Measurements from ENCODE around the gene NRP2. TPM values are rescaled to one million over a fixed set of nuclear protein-coding genes. Genes with fewer than 3 reads are reported as not detected.
A peak's percentile ranks its signal among the peaks of the same experiment; 100 is the strongest.

NRP2 gene
- total and polyA plus RNA-seq, 2 donors (not counting 1 experiment from before 2014, with no cell fraction given), result 16.6 to 28.7 TPM

DNA sequence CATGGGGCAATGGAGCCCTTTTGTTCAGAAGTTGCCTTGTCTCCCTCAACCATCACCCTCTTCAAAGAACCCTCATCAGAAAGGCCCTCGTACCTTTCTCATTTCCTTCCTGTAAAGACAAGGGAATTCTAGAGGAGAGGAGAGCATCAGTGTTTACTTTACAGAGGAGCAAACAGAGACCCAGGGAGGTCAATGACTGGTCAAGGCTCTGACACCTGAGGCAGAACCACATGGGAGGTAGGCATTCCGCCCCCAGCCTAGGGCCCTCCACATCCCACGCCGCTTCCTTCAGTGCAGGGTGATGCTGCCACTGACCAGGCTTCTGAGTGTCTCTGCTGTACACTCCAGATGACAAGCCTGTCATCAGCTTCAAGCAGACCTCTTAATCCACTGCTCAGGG is 104.7 kb downstream of the NRP2 start:
- no peaks in the 10 kb centered on the region for H3K9me3 ChIP-seq (ENCODE audit: control insufficient read depth, insufficient read depth, low read depth, low read length)
- no peak overlapping the region for H3K27ac ChIP-seq (ENCODE audit: insufficient read depth, low read length)
- no peak for DNase-seq (ENCODE audit: low read depth in 2 of 2)
- no peak for TF ChIP-seq EZH2 (IDR thresholded peaks at IDR 0.05; ENCODE audit: low read length, missing control alignments)
- TF ChIP-seq, protein P1, sequence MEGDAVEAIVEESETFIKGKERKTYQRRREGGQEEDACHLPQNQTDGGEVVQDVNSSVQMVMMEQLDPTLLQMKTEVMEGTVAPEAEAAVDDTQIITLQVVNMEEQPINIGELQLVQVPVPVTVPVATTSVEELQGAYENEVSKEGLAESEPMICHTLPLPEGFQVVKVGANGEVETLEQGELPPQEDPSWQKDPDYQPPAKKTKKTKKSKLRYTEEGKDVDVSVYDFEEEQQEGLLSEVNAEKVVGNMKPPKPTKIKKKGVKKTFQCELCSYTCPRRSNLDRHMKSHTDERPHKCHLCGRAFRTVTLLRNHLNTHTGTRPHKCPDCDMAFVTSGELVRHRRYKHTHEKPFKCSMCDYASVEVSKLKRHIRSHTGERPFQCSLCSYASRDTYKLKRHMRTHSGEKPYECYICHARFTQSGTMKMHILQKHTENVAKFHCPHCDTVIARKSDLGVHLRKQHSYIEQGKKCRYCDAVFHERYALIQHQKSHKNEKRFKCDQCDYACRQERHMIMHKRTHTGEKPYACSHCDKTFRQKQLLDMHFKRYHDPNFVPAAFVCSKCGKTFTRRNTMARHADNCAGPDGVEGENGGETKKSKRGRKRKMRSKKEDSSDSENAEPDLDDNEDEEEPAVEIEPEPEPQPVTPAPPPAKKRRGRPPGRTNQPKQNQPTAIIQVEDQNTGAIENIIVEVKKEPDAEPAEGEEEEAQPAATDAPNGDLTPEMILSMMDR (conservative IDR thresholded peaks at IDR 0.05 in 1 of 2, IDR thresholded peaks at IDR 0.05 in 1 of 2; ENCODE audit: low read depth in 1 of 2, low read length in 2 of 2), result no peak
- H3K27me3 ChIP-seq (ENCODE audit: control insufficient read depth, insufficient read depth, low read length), result no peaks in the 10 kb centered on the region
- H3K79me2 ChIP-seq (ENCODE audit: control insufficient read depth, insufficient read depth, low read length), result no peaks in the 10 kb centered on the region
- no peak overlapping the region for H2AFZ ChIP-seq (ENCODE audit: low read length)
- no peak overlapping the region for H3K4me2 ChIP-seq (ENCODE audit: extremely low read depth, insufficient read depth, low read length)
- H3K9ac ChIP-seq (ENCODE audit: insufficient read depth, low read length), result no peak overlapping the region
- H4K20me1 ChIP-seq (ENCODE audit: control insufficient read depth, extremely low read depth, insufficient read depth, low read length), result no peaks in the 10 kb centered on the region
- H3K36me3 ChIP-seq (ENCODE audit: control insufficient read depth, insufficient read depth, low read length), result no peaks in the 10 kb centered on the region
- no peak overlapping the region for H3K4me3 ChIP-seq (replicated peaks in 1 of 4; ENCODE audit: control extremely low read depth in 1 of 4, insufficient read depth in 1 of 4, low read depth in 3 of 4, low read length in 4 of 4)
- H3K4me1 ChIP-seq (ENCODE audit: control insufficient read depth, extremely low read depth, insufficient read depth, low read length), result no peaks in the 10 kb centered on the region

DNA sequence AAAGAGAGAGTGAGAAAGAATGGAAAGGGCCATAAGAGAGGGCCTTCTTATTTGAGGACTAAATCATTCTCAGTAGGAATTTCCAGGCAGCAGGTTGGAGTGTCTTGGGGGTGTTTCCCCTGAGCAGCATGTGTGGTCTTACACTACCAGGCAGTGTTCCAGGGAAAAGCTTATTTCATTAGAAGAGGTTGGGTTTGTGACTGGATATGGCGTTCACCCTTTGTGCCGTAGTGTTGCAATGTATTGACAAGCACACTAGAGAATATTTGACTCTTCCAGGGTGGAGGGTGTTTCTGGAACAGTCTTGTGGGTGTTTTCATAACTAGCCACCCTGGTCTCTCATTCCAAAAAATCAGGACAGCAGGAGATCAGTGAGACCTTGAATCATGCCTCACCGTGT is 105.5 kb downstream of the NRP2 start:
- DNase-seq (ENCODE audit: low read depth in 2 of 2), result peak in 1 of 2 donors; percentile 76
- Histone ChIP-seq H3K9ac (ENCODE audit: insufficient read depth, low read length) (no peak overlapping the region), H3K4me2 (ENCODE audit: extremely low read depth, insufficient read depth, low read length) (no peak overlapping the region), H3K79me2 (ENCODE audit: control insufficient read depth, insufficient read depth, low read length) (no peaks in the 10 kb centered on the region), H3K4me1 (ENCODE audit: control insufficient read depth, extremely low read depth, insufficient read depth, low read length) (no peaks in the 10 kb centered on the region), H3K36me3 (ENCODE audit: control insufficient read depth, insufficient read depth, low read length) (no peaks in the 10 kb centered on the region), H4K20me1 (ENCODE audit: control insufficient read depth, extremely low read depth, insufficient read depth, low read length) (no peaks in the 10 kb centered on the region), H3K27ac (ENCODE audit: insufficient read depth, low read length) (no peak overlapping the region), H3K9me3 (ENCODE audit: control insufficient read depth, insufficient read depth, low read depth, low read length) (no peaks in the 10 kb centered on the region), H3K27me3 (ENCODE audit: control insufficient read depth, insufficient read depth, low read length) (no peaks in the 10 kb centered on the region), H2AFZ (ENCODE audit: low read length) (no peak overlapping the region), H3K4me3 (replicated peaks in 1 of 4; ENCODE audit: control extremely low read depth in 1 of 4, insufficient read depth in 1 of 4, low read depth in 3 of 4, low read length in 4 of 4) (no peak overlapping the region)
- no peak for TF ChIP-seq EZH2 (IDR thresholded peaks at IDR 0.05; ENCODE audit: low read length, missing control alignments)
- TF ChIP-seq, protein P1 (conservative IDR thresholded peaks at IDR 0.05 in 1 of 2, IDR thresholded peaks at IDR 0.05 in 1 of 2; ENCODE audit: low read depth in 1 of 2, low read length in 2 of 2), result no peak

DNA sequence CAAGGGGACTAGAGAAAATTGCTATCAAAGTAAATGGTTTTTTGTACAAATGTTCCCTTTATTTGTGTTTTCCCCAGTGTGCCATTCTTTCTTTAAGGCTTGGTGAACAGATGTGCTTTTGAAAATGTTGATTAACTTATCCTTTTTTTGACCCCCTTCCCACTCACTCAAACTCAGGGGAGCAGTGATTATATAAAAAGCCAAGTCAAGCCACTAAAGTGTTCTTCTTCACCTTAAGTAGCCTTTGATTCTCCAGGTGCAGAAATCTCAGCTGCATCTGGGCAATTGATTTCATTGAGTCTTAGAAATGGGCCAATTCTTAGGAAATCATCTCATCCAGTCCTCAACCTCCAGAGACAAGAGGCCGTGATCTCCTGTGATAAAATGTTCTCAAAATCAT is 107.6 kb downstream of the NRP2 start:
- H3K79me2 ChIP-seq (ENCODE audit: control insufficient read depth, insufficient read depth, low read length), result no peaks in the 10 kb centered on the region
- H3K27ac ChIP-seq (ENCODE audit: insufficient read depth, low read length), result no peak overlapping the region
- H2AFZ ChIP-seq (ENCODE audit: low read length), result no peak overlapping the region
- H3K4me3 ChIP-seq (replicated peaks in 1 of 4; ENCODE audit: control extremely low read depth in 1 of 4, insufficient read depth in 1 of 4, low read depth in 3 of 4, low read length in 4 of 4), result no peak overlapping the region
- H3K9me3 ChIP-seq (ENCODE audit: control insufficient read depth, insufficient read depth, low read depth, low read length), result no peaks in the 10 kb centered on the region
- no peaks in the 10 kb centered on the region for H4K20me1 ChIP-seq (ENCODE audit: control insufficient read depth, extremely low read depth, insufficient read depth, low read length)
- H3K36me3 ChIP-seq (ENCODE audit: control insufficient read depth, insufficient read depth, low read length), result no peaks in the 10 kb centered on the region
- H3K9ac ChIP-seq (ENCODE audit: insufficient read depth, low read length), result no peak overlapping the region
- H3K4me2 ChIP-seq (ENCODE audit: extremely low read depth, insufficient read depth, low read length), result no peak overlapping the region
- no peaks in the 10 kb centered on the region for H3K4me1 ChIP-seq (ENCODE audit: control insufficient read depth, extremely low read depth, insufficient read depth, low read length)
- H3K27me3 ChIP-seq (ENCODE audit: control insufficient read depth, insufficient read depth, low read length), result no peaks in the 10 kb centered on the region
- TF ChIP-seq EZH2 (IDR thresholded peaks at IDR 0.05; ENCODE audit: low read length, missing control alignments), result no peak
- TF ChIP-seq, protein P1 (conservative IDR thresholded peaks at IDR 0.05 in 1 of 2, IDR thresholded peaks at IDR 0.05 in 1 of 2; ENCODE audit: low read depth in 1 of 2, low read length in 2 of 2), result no peak
- DNase-seq (ENCODE audit: low read depth in 2 of 2), result no peak

All from fibroblast of lung (primary cell).